ENCODE data around the gene NAA10. TPM values are rescaled to one million over a fixed set of nuclear protein-coding genes. Genes with fewer than 3 reads are reported as not detected.
"Not testable (repeated sequence)": the region's sequence is repeated elsewhere in the genome, so short reads cannot be mapped to it uniquely, and the experiment has no call there.

The NAA10 gene
- total RNA-seq (100 to 1,000 TPM; 160 to 162 TPM), polyA plus RNA-seq (105 TPM)

GRCh38 chrX:153934762-153935325 lies at the start of gene NAA10:
Gene NAA10 (minus strand): TSS chrX:153935037. CDS start chrX:153934904, 133 bp downstream.
- ChIA-PET POLR2A (interaction anchor here (1.1 to 3.1 kb wide), 3 partner anchors 10 to 28 kb away, joined by 3 to 17 read pairs (median 3); partner anchors contain the start of gene ARHGAP4), CTCF (interaction anchor here (1.3 to 2.1 kb wide), 4 partner anchors 12 to 23 kb away, joined by 3 to 10 read pairs (median 5); no protein-coding TSS in a partner anchor)
- H3K27ac Mint-ChIP-seq = peak within 1 kb of the TSS; percentile 75 to 98 (median 86)
- Histone ChIP-seq H3K4me3 (ENCODE audit: low read length) (peak within 1 kb of the TSS; percentile 43), H3K27ac (ENCODE audit: low read depth, low read length) (peak within 1 kb of the TSS; percentile 38), H3K36me3 (ENCODE audit: insufficient read depth, low read length) (no peaks in the 10 kb centered on the region), H3K9me3 (ENCODE audit: low read length) (no peaks in the 10 kb centered on the region), H3K27me3 (ENCODE audit: insufficient read depth, low read length, poor library complexity, severe bottlenecking) (no peaks in the 10 kb centered on the region), H3K4me1 (ENCODE audit: insufficient read depth, low read length) (peaks cover 4% of the 10 kb centered on the region)
- H3K27me3 Mint-ChIP-seq = peaks cover 0 to 6% of the 10 kb centered on the region in 2 donors
- H3K4me3 Mint-ChIP-seq = peak within 1 kb of the TSS; percentile 86 to 93 (median 88)
- peaks cover 18 to 27% (median 24%) of the 10 kb centered on the region in 3 donors for H3K4me1 Mint-ChIP-seq
- H3K36me3 Mint-ChIP-seq = peaks cover 3 to 29% (median 4%) of the 10 kb centered on the region in 3 donors
- peak; percentile 34 to 67 (median 53) for DNase-seq
- no peaks in the 10 kb centered on the region for H3K9me3 Mint-ChIP-seq

DNA sequence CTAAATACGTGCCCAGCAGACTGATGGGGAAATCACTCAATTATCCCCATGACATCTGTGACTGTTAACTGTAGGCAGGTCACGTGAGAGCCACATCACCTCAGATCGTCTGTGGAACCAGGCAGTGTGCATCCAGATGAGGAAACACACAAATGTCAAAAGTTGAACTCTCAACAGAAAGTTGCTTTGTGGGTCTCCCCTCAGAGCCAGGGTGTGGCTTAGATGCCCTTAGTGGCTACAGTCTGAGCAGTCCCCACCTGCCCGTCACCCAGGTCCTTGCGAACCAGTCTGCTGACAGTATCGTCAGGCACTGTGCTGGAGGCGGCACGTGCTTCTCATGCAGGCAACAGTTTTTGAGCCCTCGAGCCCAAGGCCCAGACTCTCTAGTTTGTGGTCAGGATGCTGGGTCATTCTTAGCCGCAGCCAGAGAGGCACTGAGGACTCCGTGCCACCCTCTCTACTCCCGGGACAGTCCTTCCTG lies 48.5 kb upstream of the NAA10 start:
- DNase-seq = peak in 1 of 5 donors; percentile 11
- Mint-ChIP-seq H3K4me3 (peak overlapping the region; percentile 18 to 76 (median 55)), H3K9me3 (no peaks in the 10 kb centered on the region), H3K27ac (peak overlapping the region; percentile 54 to 98 (median 86)), H3K4me1 (peaks cover 37 to 58% (median 43%) of the 10 kb centered on the region in 3 donors), H3K27me3 (peaks cover 0 to 6% of the 10 kb centered on the region in 2 donors), H3K36me3 (no peaks in the 10 kb centered on the region)
- Histone ChIP-seq H3K4me3 (ENCODE audit: low read length) (no peak overlapping the region), H3K27ac (ENCODE audit: low read depth, low read length) (no peak overlapping the region), H3K4me1 (ENCODE audit: insufficient read depth, low read length) (peaks cover 55% of the 10 kb centered on the region), H3K36me3 (ENCODE audit: insufficient read depth, low read length) (no peaks in the 10 kb centered on the region), H3K9me3 (ENCODE audit: low read length) (no peaks in the 10 kb centered on the region), H3K27me3 (ENCODE audit: insufficient read depth, low read length, poor library complexity, severe bottlenecking) (no peaks in the 10 kb centered on the region)
- ChIA-PET CTCF (no interaction called here), POLR2A (no interaction called here)

DNA sequence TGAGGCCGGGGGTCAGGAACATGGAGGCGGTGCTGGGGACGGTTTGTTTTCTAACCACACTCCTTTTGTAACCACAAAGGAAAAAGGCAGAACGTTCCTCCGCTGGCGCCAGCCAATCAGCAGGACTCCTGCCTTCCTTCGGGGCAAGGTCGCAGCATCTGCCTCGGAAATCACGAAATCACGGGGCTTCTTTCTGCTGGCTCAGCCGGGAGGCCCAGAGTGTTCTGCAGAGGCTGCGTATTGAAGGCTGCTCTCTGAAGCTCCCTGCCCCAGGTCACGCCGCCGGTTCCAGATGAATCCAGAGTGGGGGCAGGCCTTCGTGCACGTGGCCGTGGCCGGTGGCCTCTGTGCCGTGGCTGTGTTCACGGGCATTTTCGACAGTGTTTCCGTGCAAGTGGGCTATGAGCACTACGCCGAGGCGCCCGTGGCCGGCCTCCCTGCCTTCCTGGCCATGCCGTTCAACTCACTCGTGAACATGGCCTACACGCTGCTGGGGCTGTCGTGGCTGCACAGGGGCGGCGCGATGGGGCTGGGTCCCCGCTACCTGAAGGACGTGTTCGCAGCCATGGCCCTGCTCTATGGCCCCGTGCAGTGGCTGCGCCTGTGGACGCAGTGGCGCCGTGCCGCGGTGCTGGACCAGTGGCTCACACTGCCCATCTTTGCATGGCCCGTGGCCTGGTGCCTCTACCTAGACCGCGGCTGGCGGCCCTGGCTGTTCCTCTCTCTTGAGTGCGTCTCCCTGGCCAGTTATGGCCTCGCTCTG lies 47.1 kb upstream of the NAA10 start:
- Histone ChIP-seq H3K27me3 (ENCODE audit: insufficient read depth, low read length, poor library complexity, severe bottlenecking) (no peaks in the 10 kb centered on the region), H3K27ac (ENCODE audit: low read depth, low read length) (no peak overlapping the region), H3K4me3 (ENCODE audit: low read length) (peak overlapping the region; percentile 23), H3K36me3 (ENCODE audit: insufficient read depth, low read length) (no peaks in the 10 kb centered on the region), H3K4me1 (ENCODE audit: insufficient read depth, low read length) (peaks cover 55% of the 10 kb centered on the region), H3K9me3 (ENCODE audit: low read length) (no peaks in the 10 kb centered on the region)
- Mint-ChIP-seq H3K4me3 (peak overlapping the region; percentile 71 to 89 (median 76)), H3K27ac (peak overlapping the region; percentile 91 to 99 (median 95)), H3K27me3 (peaks cover 0 to 6% of the 10 kb centered on the region in 2 donors), H3K36me3 (no peaks in the 10 kb centered on the region), H3K4me1 (peaks cover 37 to 53% (median 43%) of the 10 kb centered on the region in 3 donors), H3K9me3 (no peaks in the 10 kb centered on the region)
- ChIA-PET CTCF (interaction anchor here (1.2 to 2.8 kb wide), 4 partner anchors 11 to 32 kb away, joined by 3 to 9 read pairs (median 4); partner anchors contain the start of gene HCFC1), POLR2A (interaction anchor here (0.7 to 2.2 kb wide), 4 partner anchors 8 to 11 kb away, joined by 3 to 15 read pairs (median 4); partner anchors contain the start of genes HCFC1 and TMEM187)
- peak; percentile 29 to 64 (median 51) for DNase-seq

DNA sequence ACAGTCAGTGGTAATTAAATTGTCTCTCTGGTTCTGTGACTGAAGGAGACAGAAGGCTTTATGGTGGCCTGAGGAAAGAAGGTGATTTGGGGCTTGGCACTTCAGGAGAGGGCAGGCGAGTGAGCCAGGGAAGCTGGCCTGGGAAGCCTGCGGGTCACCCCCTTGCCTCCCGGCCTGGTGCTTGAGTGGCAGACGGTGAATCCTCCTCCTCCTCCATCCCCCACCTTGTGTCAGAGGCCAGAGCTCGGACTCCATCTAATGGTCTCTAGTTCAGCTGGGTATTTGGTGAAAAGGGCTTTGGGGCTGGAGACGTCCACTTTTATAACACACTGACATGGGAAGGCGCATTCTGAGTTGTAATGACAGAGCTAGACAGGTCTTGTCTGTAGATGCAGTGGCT lies 46.4 kb upstream of the NAA10 start:
- Mint-ChIP-seq H3K27ac (peak overlapping the region; percentile 91 to 99 (median 95)), H3K4me3 (peak overlapping the region; percentile 66 to 89 (median 76)), H3K36me3 (no peaks in the 10 kb centered on the region), H3K9me3 (no peaks in the 10 kb centered on the region), H3K4me1 (peaks cover 37 to 51% (median 43%) of the 10 kb centered on the region in 3 donors), H3K27me3 (peaks cover 0 to 6% of the 10 kb centered on the region in 2 donors)
- CTCF ChIA-PET = interaction anchor here (1.2 to 2.8 kb wide), 4 partner anchors 10 to 33 kb away, joined by 3 to 9 read pairs (median 4); partner anchors contain the start of gene HCFC1
- POLR2A ChIA-PET = interaction anchor here (0.7 to 2.2 kb wide), 6 partner anchors 9 to 33 kb away, joined by 3 to 15 read pairs (median 4); partner anchors contain the start of genes HCFC1 and TMEM187
- Histone ChIP-seq H3K27me3 (ENCODE audit: insufficient read depth, low read length, poor library complexity, severe bottlenecking) (no peaks in the 10 kb centered on the region), H3K27ac (ENCODE audit: low read depth, low read length) (no peak overlapping the region), H3K36me3 (ENCODE audit: insufficient read depth, low read length) (no peaks in the 10 kb centered on the region), H3K4me1 (ENCODE audit: insufficient read depth, low read length) (peaks cover 48% of the 10 kb centered on the region), H3K9me3 (ENCODE audit: low read length) (no peaks in the 10 kb centered on the region), H3K4me3 (ENCODE audit: low read length) (peak overlapping the region; percentile 23)
- DNase-seq = no peak

DNA sequence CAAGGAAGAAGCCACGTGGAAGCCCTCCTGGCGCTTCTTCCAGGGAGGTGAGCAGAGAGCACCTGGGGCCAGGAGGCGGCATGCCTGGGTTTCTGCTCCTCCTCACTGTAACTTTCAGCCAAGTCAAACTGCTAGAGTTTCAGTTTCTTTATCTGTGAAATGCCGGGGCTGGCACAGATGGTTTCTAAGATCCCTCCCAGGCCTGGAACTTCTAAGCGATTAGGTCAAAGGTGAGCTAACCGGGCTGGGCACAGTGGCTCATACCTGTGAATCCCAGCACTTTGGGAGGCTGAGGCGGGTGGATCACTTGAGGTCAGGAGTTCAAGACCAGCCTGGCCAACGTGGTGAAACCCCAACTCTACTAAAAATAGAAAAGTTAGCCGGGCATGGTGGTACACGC lies 45.6 kb upstream of the NAA10 start:
- CTCF ChIA-PET = interaction anchor here (1.3 to 2.8 kb wide), 3 partner anchors 10 to 34 kb away, joined by 4 to 9 read pairs (median 5); partner anchors contain the start of gene HCFC1
- peaks cover 47% of the 10 kb centered on the region for H3K4me1 ChIP-seq (ENCODE audit: insufficient read depth, low read length)

GRCh38 chrX:153974726-153975286 lies 40.0 kb upstream of the NAA10 start:
- Histone ChIP-seq H3K27me3 (ENCODE audit: insufficient read depth, low read length, poor library complexity, severe bottlenecking) (no peaks in the 10 kb centered on the region), H3K36me3 (ENCODE audit: insufficient read depth, low read length) (no peaks in the 10 kb centered on the region), H3K9me3 (ENCODE audit: low read length) (no peaks in the 10 kb centered on the region), H3K4me3 (ENCODE audit: low read length) (no peak overlapping the region), H3K4me1 (ENCODE audit: insufficient read depth, low read length) (peaks cover 13% of the 10 kb centered on the region), H3K27ac (ENCODE audit: low read depth, low read length) (peak overlapping the region; percentile 80)
- peak overlapping the region in 4 of 7 donors; percentile 44 to 94 (median 60) for H3K4me3 Mint-ChIP-seq
- peak overlapping the region; percentile 73 to 98 (median 92) for H3K27ac Mint-ChIP-seq
- H3K4me1 Mint-ChIP-seq = peaks cover 19 to 27% (median 25%) of the 10 kb centered on the region in 3 donors
- ChIA-PET POLR2A (interaction anchor here (1.5 kb wide), 1 partner anchor 10 kb away, joined by 4 read pairs; no protein-coding TSS in a partner anchor), CTCF (no interaction called here)
- H3K36me3 Mint-ChIP-seq = peaks cover 0 to 8% (median 0%) of the 10 kb centered on the region in 3 donors
- DNase-seq = no peak
- H3K9me3 Mint-ChIP-seq = peaks cover 0 to 2% (median 0%) of the 10 kb centered on the region in 5 donors
- peaks cover 0 to 9% of the 10 kb centered on the region in 2 donors for H3K27me3 Mint-ChIP-seq

More for the DNA sequence above, 45.6 kb upstream of the NAA10 start:
- Mint-ChIP-seq H3K4me3 (peak overlapping the region; percentile 60 to 89 (median 79)), H3K4me1 (peaks cover 37 to 53% (median 47%) of the 10 kb centered on the region in 3 donors), H3K27ac (peak overlapping the region; percentile 81 to 99 (median 95))
- not testable (repeated sequence) for H3K36me3 Mint-ChIP-seq; H3K9me3 ChIP-seq (ENCODE audit: low read length); H3K27me3 Mint-ChIP-seq; H3K9me3 Mint-ChIP-seq; H3K27me3 ChIP-seq (ENCODE audit: insufficient read depth, low read length, poor library complexity, severe bottlenecking); H3K36me3 ChIP-seq (ENCODE audit: insufficient read depth, low read length); H3K4me3 ChIP-seq (ENCODE audit: low read length); DNase-seq
- POLR2A ChIA-PET = interaction anchor here (0.7 to 2.2 kb wide), 3 partner anchors 9 to 34 kb away, joined by 3 to 15 read pairs (median 3); partner anchors contain the start of gene HCFC1
- peak overlapping the region; percentile 31 for H3K27ac ChIP-seq (ENCODE audit: low read depth, low read length)

GRCh38 chrX:153974003-153974725 lies 39.3 kb upstream of the NAA10 start:
- Histone ChIP-seq H3K27ac (ENCODE audit: low read depth, low read length) (peak overlapping the region; percentile 80), H3K9me3 (ENCODE audit: low read length) (no peaks in the 10 kb centered on the region), H3K27me3 (ENCODE audit: insufficient read depth, low read length, poor library complexity, severe bottlenecking) (no peaks in the 10 kb centered on the region), H3K4me3 (ENCODE audit: low read length) (peak overlapping the region; percentile 65), H3K4me1 (ENCODE audit: insufficient read depth, low read length) (peaks cover 13% of the 10 kb centered on the region), H3K36me3 (ENCODE audit: insufficient read depth, low read length) (no peaks in the 10 kb centered on the region)
- Mint-ChIP-seq H3K27me3 (peaks cover 0 to 9% of the 10 kb centered on the region in 2 donors), H3K4me3 (peak overlapping the region in 6 of 7 donors; percentile 8 to 94 (median 68)), H3K9me3 (peaks cover 0 to 2% (median 0%) of the 10 kb centered on the region in 5 donors), H3K27ac (peak overlapping the region; percentile 73 to 98 (median 92)), H3K4me1 (peaks cover 23 to 27% (median 25%) of the 10 kb centered on the region in 3 donors), H3K36me3 (peaks cover 0 to 11% (median 0%) of the 10 kb centered on the region in 3 donors)
- DNase-seq = no peak
- ChIA-PET CTCF (interaction anchor here (1.3 kb wide), 1 partner anchor 22 kb away, joined by 3 read pairs; no protein-coding TSS in a partner anchor), POLR2A (interaction anchor here (0.6 to 1.5 kb wide), 2 partner anchors 11 to 95 kb away, joined by 4 to 12 read pairs; no protein-coding TSS in a partner anchor)

Measured in CD8-positive, alpha-beta memory T cell (primary cell).